SK-N-SH treated with all-trans-retinoic acid at 6 μM for 48 hours (cell line): ENCODE data around the gene EPHB2.

Source experiments
- ATAC-seq: fragments of 200-7000 bp; cut with Tn5 transposase; 3 replicates; pipeline ENCODE4 v1.9.1; 2020; ENCODE audit warnings: mild to moderate bottlenecking, moderate library complexity
- ARNTL ChIP-seq: fragments of 450-650 bp; formaldehyde crosslinking; IDR thresholded peaks from 2 replicates; pipeline ENCODE4 v1.5.0; 2020; ENCODE audit warnings: low read depth, mild to moderate bottlenecking, moderate library complexity, borderline replicate concordance
- BACH2 ChIP-seq: fragments of 250-450 bp; sonication (Bioruptor Pico); IDR thresholded peaks from 2 replicates; pipeline ENCODE4 v1.9.0; 2021; ENCODE audit warnings: mild to moderate bottlenecking, borderline replicate concordance
- CSDC2 ChIP-seq: fragments of 250-450 bp; sonication (Bioruptor Pico); IDR thresholded peaks from 2 replicates; pipeline ENCODE4 v1.5.0; 2020; ENCODE audit warnings: mild to moderate bottlenecking, moderate library complexity
- ESRRG ChIP-seq: fragments of 250-450 bp; sonication (Bioruptor Pico); IDR thresholded peaks from 2 replicates; pipeline ENCODE4 v1.6.1; 2021; ENCODE audit warnings: mild to moderate bottlenecking
- GLIS3 ChIP-seq: fragments of 250-450 bp; sonication (Bioruptor Pico); IDR thresholded peaks from 2 replicates; pipeline ENCODE4 v1.5.0; 2020; ENCODE audit warnings: mild to moderate bottlenecking, moderate library complexity
- ISL1 ChIP-seq: fragments of 250-450 bp; sonication (Bioruptor Pico); IDR thresholded peaks from 2 replicates; pipeline ENCODE4 v2.1.2; 2022; ENCODE audit warnings: mild to moderate bottlenecking, moderate library complexity
- OSR1 ChIP-seq: fragments of 250-450 bp; sonication (Bioruptor Pico); IDR thresholded peaks from 2 replicates; pipeline ENCODE4 v1.8.0; 2022; ENCODE audit warnings: moderate library complexity, mild to moderate bottlenecking, inconsistent platforms
- PPARA ChIP-seq: fragments of 250-450 bp; sonication (Bioruptor Pico); IDR thresholded peaks from 2 replicates; pipeline ENCODE4 v1.5.0; 2020; ENCODE audit warnings: mild to moderate bottlenecking, borderline replicate concordance
- RARB ChIP-seq: fragments of 250-450 bp; sonication (Bioruptor Pico); IDR thresholded peaks from 2 replicates; pipeline ENCODE4 v1.8.0; 2021; ENCODE audit warnings: mild to moderate bottlenecking, moderate library complexity
- SNAI2 ChIP-seq: fragments of 250-450 bp; sonication (Bioruptor Pico); IDR thresholded peaks from 2 replicates; pipeline ENCODE4 v1.5.0; 2020; ENCODE audit warnings: mild to moderate bottlenecking, moderate library complexity
- TCF4 ChIP-seq: fragments of 250-450 bp; sonication (Bioruptor Pico); IDR thresholded peaks from 2 replicates; pipeline ENCODE4 v1.8.0; 2021; ENCODE audit warnings: mild to moderate bottlenecking, moderate library complexity, borderline replicate concordance
- TOX ChIP-seq: fragments of 250-450 bp; sonication (Bioruptor Pico); IDR thresholded peaks from 2 replicates; pipeline ENCODE4 v1.8.0; 2021; ENCODE audit warnings: mild to moderate bottlenecking, moderate library complexity, borderline replicate concordance
- ZC3H10 ChIP-seq: fragments of 250-450 bp; sonication (Bioruptor Pico); IDR thresholded peaks from 2 replicates; pipeline ENCODE4 v1.5.1; 2021; ENCODE audit warnings: mild to moderate bottlenecking, moderate library complexity
- ZFP3 ChIP-seq: fragments of 250-450 bp; sonication (Bioruptor Pico); IDR thresholded peaks from 2 replicates; pipeline ENCODE4 v1.5.0; 2020; ENCODE audit warnings: mild to moderate bottlenecking, moderate library complexity
- ZFP30 ChIP-seq: fragments of 450-650 bp; formaldehyde crosslinking; IDR thresholded peaks from 2 replicates; pipeline ENCODE4 v1.5.0; 2022; ENCODE audit warnings: mild to moderate bottlenecking, moderate library complexity
- ZNF565 ChIP-seq: fragments of 450-650 bp; formaldehyde crosslinking; conservative IDR thresholded peaks from 2 replicates; pipeline ENCODE4 v1.5.0; 2020; ENCODE audit warnings: low read depth, mild to moderate bottlenecking, moderate library complexity
- ZNF70 ChIP-seq: fragments of 450-650 bp; formaldehyde crosslinking; IDR thresholded peaks from 2 replicates; pipeline ENCODE4 v1.5.0; 2020; ENCODE audit warnings: mild to moderate bottlenecking, moderate library complexity
- ZNF8 ChIP-seq: fragments of 450-650 bp; formaldehyde crosslinking; IDR thresholded peaks from 2 replicates; pipeline ENCODE4 v1.5.0; 2020; ENCODE audit warnings: mild to moderate bottlenecking, moderate library complexity
- TF ChIP-seq, protein P1 (sequence below): fragments of 250-450 bp; sonication (Bioruptor Pico); IDR thresholded peaks from 2 replicates; pipeline ENCODE4 v1.5.1; 2021; ENCODE audit warnings: mild to moderate bottlenecking, moderate library complexity
- TF ChIP-seq, protein P2 (sequence below): fragments of 250-450 bp; sonication (Bioruptor Pico); IDR thresholded peaks from 2 replicates; pipeline ENCODE4 v1.8.0; 2020; ENCODE audit warnings: mild to moderate bottlenecking, moderate library complexity, borderline replicate concordance
- TF ChIP-seq, protein P3 (sequence below): fragments of 250-450 bp; sonication (Bioruptor Pico); IDR thresholded peaks from 2 replicates; pipeline ENCODE4 v1.8.0; 2021; ENCODE audit warnings: low read depth, mild to moderate bottlenecking, moderate library complexity, borderline replicate concordance

The EPHB2 gene

DNA sequence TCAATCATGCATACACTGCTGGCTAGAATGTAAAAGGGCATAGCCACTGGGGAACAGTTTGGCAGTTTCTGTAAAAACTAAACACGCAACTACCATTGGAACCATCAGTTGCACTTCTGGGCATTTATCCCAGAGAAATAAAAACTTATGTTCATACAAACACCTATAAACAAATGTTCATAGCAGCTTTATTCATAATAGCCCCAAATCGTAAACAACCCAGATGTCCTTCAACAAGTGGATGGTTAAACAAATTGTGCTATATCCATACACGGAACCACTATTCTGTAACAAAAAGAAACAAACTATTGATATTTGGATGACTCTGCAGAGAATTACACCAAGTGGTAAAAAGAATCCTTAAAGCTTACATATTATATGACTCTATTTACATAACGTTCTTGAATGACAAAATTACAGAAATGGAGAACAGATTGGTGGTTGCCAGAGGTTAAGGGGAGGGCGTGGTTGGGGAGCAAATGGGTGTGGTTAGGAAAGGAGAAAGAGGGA lies 239.2 kb downstream of the EPHB2 start:
- ATAC-seq, result no peak
- TF ChIP-seq ZFP3 (CRISPR knock-in tag), result no peak
- no peak for TF ChIP-seq TOX (CRISPR knock-in tag)
- TF ChIP-seq GLIS3, result no peak
- TF ChIP-seq PPARA (CRISPR knock-in tag), result no peak
- TF ChIP-seq, protein P1, sequence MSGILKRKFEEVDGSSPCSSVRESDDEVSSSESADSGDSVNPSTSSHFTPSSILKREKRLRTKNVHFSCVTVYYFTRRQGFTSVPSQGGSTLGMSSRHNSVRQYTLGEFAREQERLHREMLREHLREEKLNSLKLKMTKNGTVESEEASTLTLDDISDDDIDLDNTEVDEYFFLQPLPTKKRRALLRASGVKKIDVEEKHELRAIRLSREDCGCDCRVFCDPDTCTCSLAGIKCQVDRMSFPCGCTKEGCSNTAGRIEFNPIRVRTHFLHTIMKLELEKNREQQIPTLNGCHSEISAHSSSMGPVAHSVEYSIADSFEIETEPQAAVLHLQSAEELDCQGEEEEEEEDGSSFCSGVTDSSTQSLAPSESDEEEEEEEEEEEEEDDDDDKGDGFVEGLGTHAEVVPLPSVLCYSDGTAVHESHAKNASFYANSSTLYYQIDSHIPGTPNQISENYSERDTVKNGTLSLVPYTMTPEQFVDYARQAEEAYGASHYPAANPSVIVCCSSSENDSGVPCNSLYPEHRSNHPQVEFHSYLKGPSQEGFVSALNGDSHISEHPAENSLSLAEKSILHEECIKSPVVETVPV (CRISPR knock-in tag), result no peak

DNA sequence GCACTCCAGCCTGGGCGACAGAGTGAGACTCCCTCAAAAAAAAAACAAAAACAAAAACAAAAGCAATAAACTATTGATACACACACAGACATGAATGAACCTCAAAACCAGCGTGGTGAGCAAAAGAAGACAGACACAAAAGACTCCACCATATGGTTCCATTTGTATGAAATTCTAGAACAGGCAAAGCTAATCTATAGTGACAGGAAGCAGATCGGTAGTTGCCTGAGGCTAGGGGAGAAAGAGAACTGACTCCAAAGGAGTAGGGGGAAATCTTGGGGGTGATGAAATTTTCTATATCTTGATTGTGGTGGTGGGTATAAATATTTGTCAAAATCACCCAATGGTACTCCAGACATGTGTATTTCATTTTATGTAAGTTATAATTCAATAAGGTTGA lies 241.2 kb downstream of the EPHB2 start:
- TF ChIP-seq GLIS3 (no peak), ESRRG (CRISPR knock-in tag) (no peak), TCF4 (CRISPR knock-in tag) (no peak), ZNF565 (CRISPR knock-in tag) (no peak), ZNF8 (CRISPR knock-in tag) (no peak), SNAI2 (CRISPR knock-in tag) (no peak), ZFP30 (CRISPR knock-in tag) (no peak), RARB (CRISPR knock-in tag) (no peak), ZNF70 (CRISPR knock-in tag) (no peak), OSR1 (CRISPR knock-in tag) (no peak), ISL1 (CRISPR knock-in tag) (no peak)
- TF ChIP-seq, protein P1 (CRISPR knock-in tag), result no peak
- TF ChIP-seq, protein P2, sequence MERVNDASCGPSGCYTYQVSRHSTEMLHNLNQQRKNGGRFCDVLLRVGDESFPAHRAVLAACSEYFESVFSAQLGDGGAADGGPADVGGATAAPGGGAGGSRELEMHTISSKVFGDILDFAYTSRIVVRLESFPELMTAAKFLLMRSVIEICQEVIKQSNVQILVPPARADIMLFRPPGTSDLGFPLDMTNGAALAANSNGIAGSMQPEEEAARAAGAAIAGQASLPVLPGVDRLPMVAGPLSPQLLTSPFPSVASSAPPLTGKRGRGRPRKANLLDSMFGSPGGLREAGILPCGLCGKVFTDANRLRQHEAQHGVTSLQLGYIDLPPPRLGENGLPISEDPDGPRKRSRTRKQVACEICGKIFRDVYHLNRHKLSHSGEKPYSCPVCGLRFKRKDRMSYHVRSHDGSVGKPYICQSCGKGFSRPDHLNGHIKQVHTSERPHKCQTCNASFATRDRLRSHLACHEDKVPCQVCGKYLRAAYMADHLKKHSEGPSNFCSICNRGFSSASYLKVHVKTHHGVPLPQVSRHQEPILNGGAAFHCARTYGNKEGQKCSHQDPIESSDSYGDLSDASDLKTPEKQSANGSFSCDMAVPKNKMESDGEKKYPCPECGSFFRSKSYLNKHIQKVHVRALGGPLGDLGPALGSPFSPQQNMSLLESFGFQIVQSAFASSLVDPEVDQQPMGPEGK, result no peak
- ATAC-seq, result no peak

DNA sequence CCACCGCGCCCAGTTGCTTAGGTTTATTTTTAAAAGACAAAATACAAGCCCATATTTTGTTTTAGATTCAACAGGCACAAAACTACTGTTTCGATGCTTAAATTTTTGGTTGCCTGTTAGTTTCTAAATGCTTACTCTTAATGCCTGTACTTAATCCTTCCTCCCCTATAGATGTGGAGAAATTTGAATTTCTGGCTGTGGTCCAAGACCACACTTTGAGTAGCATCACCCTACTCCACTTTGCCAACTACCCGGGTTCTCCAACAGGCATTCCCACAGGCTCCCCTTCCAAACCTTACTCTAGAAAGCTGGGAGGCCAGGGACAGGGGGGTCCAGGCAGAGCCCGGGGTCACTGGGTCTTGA lies 242.0 kb downstream of the EPHB2 start:
- TF ChIP-seq GLIS3, result no peak
- no peak for TF ChIP-seq ZNF70 (CRISPR knock-in tag)
- no peak for TF ChIP-seq OSR1 (CRISPR knock-in tag)
- TF ChIP-seq BACH2 (CRISPR knock-in tag), result no peak
- TF ChIP-seq ISL1 (CRISPR knock-in tag), result no peak
- no peak for TF ChIP-seq TOX (CRISPR knock-in tag)
- no peak for TF ChIP-seq ZC3H10
- no peak for TF ChIP-seq ZNF8 (CRISPR knock-in tag)
- TF ChIP-seq, protein P2, result no peak
- TF ChIP-seq ARNTL (CRISPR knock-in tag), result no peak
- TF ChIP-seq, protein P1 (CRISPR knock-in tag), result no peak
- TF ChIP-seq, protein P3, sequence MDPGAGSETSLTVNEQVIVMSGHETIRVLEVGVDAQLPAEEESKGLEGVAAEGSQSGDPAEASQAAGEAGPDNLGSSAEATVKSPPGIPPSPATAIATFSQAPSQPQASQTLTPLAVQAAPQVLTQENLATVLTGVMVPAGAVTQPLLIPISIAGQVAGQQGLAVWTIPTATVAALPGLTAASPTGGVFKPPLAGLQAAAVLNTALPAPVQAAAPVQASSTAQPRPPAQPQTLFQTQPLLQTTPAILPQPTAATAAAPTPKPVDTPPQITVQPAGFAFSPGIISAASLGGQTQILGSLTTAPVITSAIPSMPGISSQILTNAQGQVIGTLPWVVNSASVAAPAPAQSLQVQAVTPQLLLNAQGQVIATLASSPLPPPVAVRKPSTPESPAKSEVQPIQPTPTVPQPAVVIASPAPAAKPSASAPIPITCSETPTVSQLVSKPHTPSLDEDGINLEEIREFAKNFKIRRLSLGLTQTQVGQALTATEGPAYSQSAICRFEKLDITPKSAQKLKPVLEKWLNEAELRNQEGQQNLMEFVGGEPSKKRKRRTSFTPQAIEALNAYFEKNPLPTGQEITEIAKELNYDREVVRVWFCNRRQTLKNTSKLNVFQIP (CRISPR knock-in tag), result no peak
- TF ChIP-seq PPARA (CRISPR knock-in tag), result no peak
- TF ChIP-seq RARB (CRISPR knock-in tag), result no peak
- no peak for TF ChIP-seq ZNF565 (CRISPR knock-in tag)
- TF ChIP-seq CSDC2, result no peak
- TF ChIP-seq, all 23 proteins: peak for 0
- no peak for ATAC-seq
